Epithelial cell of prostate (primary cell): ENCODE results near the gene SYNRG.
A peak's percentile ranks its signal among the peaks of the same experiment; 100 is the strongest.

Experiments used
- DNase-seq: peaks from one replicate; pipeline ENCODE4 v3.0.0-alpha.2; 2011; ENCODE audit warnings: low read depth, low spot score
- H3K27ac ChIP-seq: fragments of 450-650 bp; 2 replicates; pipeline ENCODE4 v1.5.1; 2017; ENCODE audit warnings: mild to moderate bottlenecking

SYNRG gene

GRCh38 chr17:37551788-37552187 is 57.4 kb downstream of the SYNRG start:
- peak; percentile 55 for DNase-seq
- peak overlapping the region; percentile 33 for H3K27ac ChIP-seq

- no peak overlapping the region for H3K27ac ChIP-seq
- no peak for DNase-seq
These were observed 61.2 kb downstream of the SYNRG start for GRCh38 chr17:37547986-37548385.

GRCh38 chr17:37546302-37546701 is 62.9 kb downstream of the SYNRG start:
- DNase-seq: no peak
- H3K27ac ChIP-seq: no peak overlapping the region

- no peak overlapping the region for H3K27ac ChIP-seq
- no peak for DNase-seq
These were observed 63.7 kb downstream of the SYNRG start for GRCh38 chr17:37545486-37545885.

GRCh38 chr17:37543637-37544052 is 65.6 kb downstream of the SYNRG start:
- no peak overlapping the region for H3K27ac ChIP-seq
- no peak for DNase-seq

- H3K27ac ChIP-seq: peak overlapping the region; percentile 41
- DNase-seq: no peak
These were observed 67.1 kb downstream of the SYNRG start for GRCh38 chr17:37541880-37542660.

GRCh38 chr17:37538981-37539659 is 70.1 kb downstream of the SYNRG start:
- no peak overlapping the region for H3K27ac ChIP-seq
- no peak for DNase-seq

- no peak overlapping the region for H3K27ac ChIP-seq
- DNase-seq: no peak
These were observed 73.3 kb downstream of the SYNRG start for GRCh38 chr17:37535906-37536305.

- no peak overlapping the region for H3K27ac ChIP-seq
- no peak for DNase-seq
These were observed 76.5 kb downstream of the SYNRG start for GRCh38 chr17:37532756-37533155.

GRCh38 chr17:37530420-37530819 is 78.8 kb downstream of the SYNRG start:
- no peak for DNase-seq
- H3K27ac ChIP-seq: no peak overlapping the region

- DNase-seq: peak; percentile 26
These were observed 81.9 kb downstream of the SYNRG start for GRCh38 chr17:37527249-37527851.

GRCh38 chr17:37523715-37524219 is 85.5 kb downstream of the SYNRG start:
- no peak overlapping the region for H3K27ac ChIP-seq
- no peak for DNase-seq

More at GRCh38 chr17:37527249-37527851, 81.9 kb downstream of the SYNRG start:
- H3K27ac ChIP-seq: no peak overlapping the region

GRCh38 chr17:37521821-37522220 is 87.4 kb downstream of the SYNRG start:
- DNase-seq: no peak
- no peak overlapping the region for H3K27ac ChIP-seq

GRCh38 chr17:37520174-37520573 is 89.0 kb downstream of the SYNRG start:
- H3K27ac ChIP-seq: no peak overlapping the region
- no peak for DNase-seq

- no peak overlapping the region for H3K27ac ChIP-seq
- DNase-seq: no peak
These were observed 89.8 kb downstream of the SYNRG start for GRCh38 chr17:37519251-37519985.

- H3K27ac ChIP-seq: no peak overlapping the region
- no peak for DNase-seq
These were observed 90.4 kb downstream of the SYNRG start for GRCh38 chr17:37518826-37519225.

GRCh38 chr17:37517881-37518280 is 91.3 kb downstream of the SYNRG start:
- no peak overlapping the region for H3K27ac ChIP-seq
- no peak for DNase-seq

- peak overlapping the region; percentile 33 for H3K27ac ChIP-seq
- DNase-seq: no peak
These were observed 93.1 kb downstream of the SYNRG start for GRCh38 chr17:37516127-37516571.

GRCh38 chr17:37513711-37514110 is 95.5 kb downstream of the SYNRG start:
- no peak for DNase-seq
- H3K27ac ChIP-seq: no peak overlapping the region

- no peak overlapping the region for H3K27ac ChIP-seq
- no peak for DNase-seq
These were observed 96.7 kb downstream of the SYNRG start for GRCh38 chr17:37512442-37513068.
